Measurements from ENCODE around the gene CGN. TPM values are rescaled to one million over a fixed set of nuclear protein-coding genes. Genes with fewer than 3 reads are reported as not detected.
A peak's percentile ranks its signal among the peaks of the same experiment; 100 is the strongest.

The CGN gene
- total RNA-seq, 6 experiments from 2014 or later, result 0.17 to 0.28 (median 0.21) TPM

- Mint-ChIP-seq H3K4me1 (ENCODE audit: low read depth) (peaks cover 40% of the 10 kb centered on the region), H3K27me3 (ENCODE audit: insufficient read depth) (peaks cover 6% of the 10 kb centered on the region), H3K27ac (no peak overlapping the region), H3K9me3 (no peaks in the 10 kb centered on the region), H3K36me3 (ENCODE audit: low read depth) (peaks cover 13% of the 10 kb centered on the region; the same call in 1 of the 2 replicates), H3K4me3 (no peak overlapping the region)
- no peak for TF ChIP-seq CTCF (IDR thresholded peaks at IDR 0.05)
- DNase-seq, result no peak
Measured at GRCh38 chr1:151581921-151582320, 70.7 kb downstream of the CGN start.

- H3K27ac Mint-ChIP-seq, result no peak overlapping the region
- peaks cover 6% of the 10 kb centered on the region for H3K27me3 Mint-ChIP-seq (ENCODE audit: insufficient read depth)
- no peak for TF ChIP-seq CTCF (IDR thresholded peaks at IDR 0.05)
- no peak for DNase-seq
- peaks cover 37% of the 10 kb centered on the region for H3K4me1 Mint-ChIP-seq (ENCODE audit: low read depth)
- H3K4me3 Mint-ChIP-seq, result no peak overlapping the region
- H3K36me3 Mint-ChIP-seq (ENCODE audit: low read depth), result peaks cover 13% of the 10 kb centered on the region; the same call in 1 of the 2 replicates
- no peaks in the 10 kb centered on the region for H3K9me3 Mint-ChIP-seq
Measured at GRCh38 chr1:151583796-151584195, 72.6 kb downstream of the CGN start.

- Mint-ChIP-seq H3K27me3 (ENCODE audit: insufficient read depth) (peaks cover 6% of the 10 kb centered on the region), H3K36me3 (ENCODE audit: low read depth) (peaks cover 13% of the 10 kb centered on the region; the same call in 1 of the 2 replicates), H3K9me3 (no peaks in the 10 kb centered on the region), H3K4me1 (ENCODE audit: low read depth) (peaks cover 32% of the 10 kb centered on the region), H3K27ac (no peak overlapping the region), H3K4me3 (no peak overlapping the region)
- no peak for TF ChIP-seq CTCF (IDR thresholded peaks at IDR 0.05)
- no peak for DNase-seq
Measured at GRCh38 chr1:151584278-151584677, 73.1 kb downstream of the CGN start.

DNA sequence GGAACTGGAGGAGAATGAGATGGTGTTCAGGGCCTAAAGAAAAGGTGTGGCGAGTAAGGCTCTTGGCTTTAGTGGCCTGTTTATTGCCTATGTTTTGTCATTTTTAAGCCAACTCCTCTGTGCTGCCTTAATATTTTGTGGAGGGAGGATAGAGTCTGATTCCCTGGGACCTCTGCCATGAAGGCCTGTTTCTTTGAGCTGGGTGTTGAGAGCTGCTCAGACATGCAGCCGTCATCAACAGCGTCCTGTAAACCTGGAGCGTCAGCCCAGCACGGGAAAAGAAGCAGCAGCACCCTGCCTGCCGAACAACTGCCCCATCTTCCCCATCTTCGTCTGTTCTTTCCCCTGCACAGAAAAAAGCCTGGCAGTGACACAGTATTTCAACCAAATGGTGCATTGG is 73.6 kb downstream of the CGN start:
- no peak for TF ChIP-seq CTCF (IDR thresholded peaks at IDR 0.05)
- Mint-ChIP-seq H3K9me3 (peaks cover under 1% of the 10 kb centered on the region; the same call in 1 of the 2 replicates), H3K27ac (no peak overlapping the region), H3K4me3 (no peak overlapping the region), H3K27me3 (ENCODE audit: insufficient read depth) (peaks cover 6% of the 10 kb centered on the region), H3K4me1 (ENCODE audit: low read depth) (peaks cover 27% of the 10 kb centered on the region), H3K36me3 (ENCODE audit: low read depth) (peaks cover 9% of the 10 kb centered on the region; the same call in 1 of the 2 replicates)
- no peak for DNase-seq

- no peak overlapping the region for H3K4me3 Mint-ChIP-seq
- no peak for TF ChIP-seq CTCF (IDR thresholded peaks at IDR 0.05)
- H3K36me3 Mint-ChIP-seq (ENCODE audit: low read depth), result peaks cover 7% of the 10 kb centered on the region
- H3K27me3 Mint-ChIP-seq (ENCODE audit: insufficient read depth), result peaks cover 6% of the 10 kb centered on the region
- peaks cover 25% of the 10 kb centered on the region for H3K4me1 Mint-ChIP-seq (ENCODE audit: low read depth)
- H3K9me3 Mint-ChIP-seq, result peaks cover 6% of the 10 kb centered on the region; the same call in 1 of the 2 replicates
- H3K27ac Mint-ChIP-seq, result no peak overlapping the region
- DNase-seq, result peak; percentile 20
Measured at GRCh38 chr1:151585622-151586021, 74.4 kb downstream of the CGN start.

Small RNA genes lying within 50 kb of the gene (microRNA-seq; reads per million reads assigned to microRNA genes)
- not detected for gene MIR554

Other genes with a start within 250 kb of the CGN start
- 10 to 100 TPM; 14.6 to 18.3 (median 15.9) TPM for gene ZNF687, start 229.1 kb upstream of the CGN start, total RNA-seq (2021; fragmentation: NEBNext Ultra II Directional; extraction: Animal tissue kit (Norgen Biotek cat#: 25700))
- 10 to 100 TPM; 63.6 to 73.0 (median 70.0) TPM for gene PI4KB, start 184.0 kb upstream of the CGN start, total RNA-seq (2021; fragmentation: NEBNext Ultra II Directional; extraction: Animal tissue kit (Norgen Biotek cat#: 25700))
- 10 to 100 TPM; 32.1 to 39.0 (median 35.7) TPM for gene RFX5, start 164.1 kb upstream of the CGN start, total RNA-seq (2021; fragmentation: NEBNext Ultra II Directional; extraction: Animal tissue kit (Norgen Biotek cat#: 25700))
- gene SELENBP1, start 138.7 kb upstream of the CGN start, total RNA-seq (2021; fragmentation: NEBNext Ultra II Directional; extraction: Animal tissue kit (Norgen Biotek cat#: 25700)), result 10 to 100 TPM; 11.2 to 15.6 (median 14.6) TPM
- 100 to 1,000 TPM; 342 to 409 (median 371) TPM for gene PSMB4, start 111.8 kb upstream of the CGN start, total RNA-seq (2021; fragmentation: NEBNext Ultra II Directional; extraction: Animal tissue kit (Norgen Biotek cat#: 25700))
- 10 to 100 TPM; 34.9 to 40.3 (median 37.9) TPM for gene POGZ, start 51.9 kb upstream of the CGN start, total RNA-seq (2021; fragmentation: NEBNext Ultra II Directional; extraction: Animal tissue kit (Norgen Biotek cat#: 25700))
- 10 to 100 TPM in 2 of 6 experiments, 1 to 10 TPM in 4; 6.5 to 20.2 (median 7.3) TPM for gene TUFT1, start 28.9 kb downstream of the CGN start, total RNA-seq (2021; fragmentation: NEBNext Ultra II Directional; extraction: Animal tissue kit (Norgen Biotek cat#: 25700))
- 10 to 100 TPM; 29.2 to 31.8 (median 31.0) TPM for gene SNX27, start 100.7 kb downstream of the CGN start, total RNA-seq (2021; fragmentation: NEBNext Ultra II Directional; extraction: Animal tissue kit (Norgen Biotek cat#: 25700))
- not detected for gene CELF3, start 205.4 kb downstream of the CGN start, total RNA-seq (2021; fragmentation: NEBNext Ultra II Directional; extraction: Animal tissue kit (Norgen Biotek cat#: 25700))
- not detected for gene RIIAD1, start 210.1 kb downstream of the CGN start, total RNA-seq (2021; fragmentation: NEBNext Ultra II Directional; extraction: Animal tissue kit (Norgen Biotek cat#: 25700))